IMR-90 (cell line): ENCODE measurements around the gene MAPK11. TPM values are rescaled to one million over a fixed set of nuclear protein-coding genes. Genes with fewer than 3 reads are reported as not detected.

Source experiments
- ATAC-seq: fragments of 200-7000 bp; cut with Tn5 transposase; 2 replicates; pipeline ENCODE4 v1.9.1; 2020; ENCODE audit warnings: low read depth, mild to moderate bottlenecking, moderate library complexity
- BruUV-seq: library from RNA; stranded (reverse); fragments of 400-500 nt; replicated peaks from 2 replicates; lab custom pipeline; 2021; lab: Mats Ljungman, UMichigan
- CTCF ChIA-PET: fragments of 300-600 bp; formaldehyde crosslinking; extraction: SDS; loops from one replicate; lab custom pipeline; 2021; ENCODE audit warnings: antibody characterized with exemption; lab: Yijun Ruan, JAX
- POLR2A ChIA-PET: fragments of 300-600 bp; sonication (Branson Sonifier 250); formaldehyde crosslinking; loops from one replicate; lab custom pipeline; 2022; ENCODE audit warnings: antibody characterized with exemption; ENCODE audit not compliant: unreplicated experiment; lab: Charles Lee
- DNase-seq: peaks from one replicate; pipeline ENCODE4 v3.0.0; 2013
- H2AFZ ChIP-seq: replicated peaks from 2 replicates; pipeline ENCODE3; 2013; ENCODE audit warnings: low read length, mild to moderate bottlenecking; ENCODE audit not compliant: poor library complexity
- H2AK5ac ChIP-seq: 2 replicates; pipeline ENCODE4 v1.6.1; 2013; ENCODE audit warnings: low read depth, low read length, inconsistent platforms
- H2AK9ac ChIP-seq: replicated peaks from 2 replicates; pipeline ENCODE3; 2013; ENCODE audit warnings: mild to moderate bottlenecking, low read depth, low read length, moderate library complexity; ENCODE audit not compliant: poor library complexity
- H2BK120ac ChIP-seq: 2 replicates; pipeline ENCODE4 v1.6.1; 2013; ENCODE audit warnings: low read depth, low read length, inconsistent platforms
- H2BK15ac ChIP-seq: 3 replicates; pipeline ENCODE4 v1.6.1; 2013; ENCODE audit warnings: low read depth, low read length, inconsistent platforms
- H2BK20ac ChIP-seq: 2 replicates; pipeline ENCODE4 v1.6.1; 2013; ENCODE audit warnings: low read depth, mild to moderate bottlenecking, inconsistent platforms, low read length, moderate library complexity
- H2BK5ac ChIP-seq: 2 replicates; pipeline ENCODE4 v1.6.1; 2013; ENCODE audit warnings: mild to moderate bottlenecking, low read depth, low read length, inconsistent platforms; ENCODE audit not compliant: poor library complexity, severe bottlenecking
- H3K14ac ChIP-seq: replicated peaks from 2 replicates; pipeline ENCODE4 v1.6.1; 2013; ENCODE audit warnings: low read depth, low read length, inconsistent platforms
- H3K18ac ChIP-seq: 2 replicates; pipeline ENCODE4 v1.6.1; 2013; ENCODE audit warnings: low read depth, low read length, control low read depth
- H3K23ac ChIP-seq: 2 replicates; pipeline ENCODE4 v1.6.1; 2013; ENCODE audit warnings: low read depth, low read length, inconsistent platforms
- H3K27ac ChIP-seq: 2 replicates; pipeline ENCODE4 v1.5.1; 2013; ENCODE audit warnings: mild to moderate bottlenecking, control low read depth, low read length; ENCODE audit not compliant: insufficient read depth
- H3K27me3 ChIP-seq: 2 replicates; pipeline ENCODE4 v1.6.1; 2013; ENCODE audit warnings: low read length; ENCODE audit not compliant: control insufficient read depth, insufficient read depth
- H3K36me3 ChIP-seq: 2 replicates; pipeline ENCODE4 v1.6.1; 2013; ENCODE audit warnings: low read length, mixed read lengths; ENCODE audit not compliant: control insufficient read depth, insufficient read depth
- H3K4ac ChIP-seq: 2 replicates; pipeline ENCODE4 v1.6.1; 2013; ENCODE audit warnings: low read depth, low read length, inconsistent platforms
- H3K4me1 ChIP-seq: 2 replicates; pipeline ENCODE4 v1.6.1; 2013; ENCODE audit warnings: low read length, mixed read lengths; ENCODE audit not compliant: control insufficient read depth, insufficient read depth
- H3K4me2 ChIP-seq: 2 replicates; pipeline ENCODE4 v1.6.1; 2013; ENCODE audit warnings: low read depth, mild to moderate bottlenecking, control low read depth, low read length, moderate library complexity
- H3K4me3 ChIP-seq: 2 replicates; pipeline ENCODE4 v1.5.1; 2013; ENCODE audit warnings: low read depth, mild to moderate bottlenecking, control low read depth, low read length, moderate library complexity; ENCODE audit not compliant: insufficient read depth
- H3K56ac ChIP-seq: 2 replicates; pipeline ENCODE4 v1.6.1; 2013; ENCODE audit warnings: low read length, inconsistent platforms; ENCODE audit not compliant: insufficient read depth; ENCODE audit errors: extremely low read depth
- H3K79me1 ChIP-seq, 2 experiments: 2 replicates each; pipeline ENCODE4 v1.6.1; 2013; ENCODE audit warnings: low read length in 2 of 2, inconsistent platforms in 1 of 2, low read depth in 1 of 2
- H3K9ac ChIP-seq: 2 replicates; pipeline ENCODE4 v1.6.1; 2013; ENCODE audit warnings: low read depth, low read length, control low read depth
- H3K9me1 ChIP-seq: 2 replicates; pipeline ENCODE4 v1.6.1; 2013; ENCODE audit warnings: low read length, inconsistent platforms; ENCODE audit not compliant: insufficient read depth
- H3K9me3 ChIP-seq: 2 replicates; pipeline ENCODE4 v1.6.1; 2013; ENCODE audit warnings: low read length; ENCODE audit not compliant: control insufficient read depth, insufficient read depth
- H4K20me1 ChIP-seq: 2 replicates; pipeline ENCODE4 v1.6.1; 2013; ENCODE audit warnings: low read length, inconsistent platforms; ENCODE audit not compliant: insufficient read depth
- H4K5ac ChIP-seq: 2 replicates; pipeline ENCODE4 v1.6.1; 2013; ENCODE audit warnings: mild to moderate bottlenecking, low read depth, low read length, control low read depth
- H4K8ac ChIP-seq, 2 experiments: 2 replicates each; pipeline ENCODE4 v1.6.1; 2013; ENCODE audit warnings: low read depth in 2 of 2, low read length in 2 of 2, control low read depth in 1 of 2, inconsistent platforms in 1 of 2
- H4K91ac ChIP-seq: 2 replicates; pipeline ENCODE4 v1.6.1; 2013; ENCODE audit warnings: low read depth, low read length, inconsistent platforms; ENCODE audit not compliant: insufficient read depth
- CEBPB ChIP-seq: IDR thresholded peaks from 2 replicates; pipeline ENCODE4 v1.6.1; 2012; ENCODE audit warnings: low read depth, low read length, improper control_type of control experiment
- CHD1 ChIP-seq: IDR thresholded peaks from 2 replicates; pipeline ENCODE4 v1.6.1; 2012; ENCODE audit warnings: low read depth, low read length, improper control_type of control experiment
- FOS ChIP-seq: fragments of 150-350 bp; IDR thresholded peaks from 2 replicates; pipeline ENCODE4 v1.6.1; 2016; ENCODE audit warnings: low read depth, low read length
- MAFK ChIP-seq: IDR thresholded peaks from 2 replicates; pipeline ENCODE4 v1.6.1; 2012; ENCODE audit warnings: low read depth, low read length, improper control_type of control experiment
- MXI1 ChIP-seq: IDR thresholded peaks from 2 replicates; pipeline ENCODE4 v1.6.1; 2012; ENCODE audit warnings: low read depth, mild to moderate bottlenecking, low read length, moderate library complexity, borderline replicate concordance
- NFE2L2 ChIP-seq: fragments of 150-350 bp; IDR thresholded peaks from 2 replicates; pipeline ENCODE4 v1.6.1; 2016; ENCODE audit warnings: low read depth, mild to moderate bottlenecking, low read length
- POLR2A ChIP-seq: IDR thresholded peaks from 2 replicates; pipeline ENCODE4 v1.6.1; 2012; ENCODE audit warnings: mild to moderate bottlenecking, low read depth, low read length
- RAD21 ChIP-seq: IDR thresholded peaks from 2 replicates; pipeline ENCODE4 v1.6.1; 2012; ENCODE audit warnings: low read length, improper control_type of control experiment
- RCOR1 ChIP-seq: IDR thresholded peaks from 2 replicates; pipeline ENCODE4 v1.6.1; 2012; ENCODE audit warnings: mild to moderate bottlenecking, low read length, improper control_type of control experiment; ENCODE audit not compliant: insufficient replicate concordance
- SMC3 ChIP-seq: fragments of 150-350 bp; IDR thresholded peaks from 2 replicates; pipeline ENCODE4 v1.6.1; 2016; ENCODE audit warnings: low read depth, mild to moderate bottlenecking, antibody characterized with exemption, low read length, moderate library complexity
- WGBS, 2 experiments: methylation state at CpG; one replicate each; pipeline versions ENCODE4 v1.1.5 to v1.1.7; 2013; ENCODE audit warnings: missing lambda C conversion rate in 2 of 2; ENCODE audit not compliant: insufficient read length in 1 of 2; ENCODE audit errors: extremely low coverage in 2 of 2; 5-methylcytosine and 5-hydroxymethylcytosine counted together
- dilution Hi-C: fragments of 300-500 bp; cut with HindIII; formaldehyde crosslinking; loops from one replicate; pipeline ENCODE4 v1.14.3; 2018; ENCODE audit warnings: low sequenced_read_pairs; ENCODE audit not compliant: unreplicated experiment
- in situ Hi-C: fragments of 300-500 bp; cut with MboI; formaldehyde crosslinking; loops from 3 replicates; pipeline ENCODE4 v1.14.3; 2019; ENCODE audit warnings: low sequenced_read_pairs, inconsistent platforms, mixed read lengths
- intact Hi-C: fragments of 100-400 bp; cut with micrococcal nuclease; formaldehyde crosslinking; loops from 2 replicates; pipeline ENCODE4 v1.10.0; 2022
- polyA plus RNA-seq, 3 experiments: library from polyadenylated mRNA; depleted of rRNA; stranded (reverse); fragments of >200 nt; gene quantifications; 2 replicates each; pipeline ENCODE4 v1.2.3, GENCODE V29; 2012; ENCODE audit warnings: low replicate concordance in 1 of 3
- total RNA-seq: library from RNA; depleted of rRNA; stranded (reverse); fragments of >200 nt; gene quantifications from 2 replicates; pipeline ENCODE4 v1.2.3, GENCODE V29; 2012
- TF ChIP-seq, protein P1 (sequence below): conservative IDR thresholded peaks from 2 replicates; pipeline ENCODE4 v1.5.1; 2012; ENCODE audit warnings: mild to moderate bottlenecking, low read depth, low read length, improper control_type of control experiment

The MAPK11 gene
- total and polyA plus RNA-seq, 2 of the 4 experiments (the other 2 are of a cell fraction), result 8.1 to 14.4 TPM

DNA sequence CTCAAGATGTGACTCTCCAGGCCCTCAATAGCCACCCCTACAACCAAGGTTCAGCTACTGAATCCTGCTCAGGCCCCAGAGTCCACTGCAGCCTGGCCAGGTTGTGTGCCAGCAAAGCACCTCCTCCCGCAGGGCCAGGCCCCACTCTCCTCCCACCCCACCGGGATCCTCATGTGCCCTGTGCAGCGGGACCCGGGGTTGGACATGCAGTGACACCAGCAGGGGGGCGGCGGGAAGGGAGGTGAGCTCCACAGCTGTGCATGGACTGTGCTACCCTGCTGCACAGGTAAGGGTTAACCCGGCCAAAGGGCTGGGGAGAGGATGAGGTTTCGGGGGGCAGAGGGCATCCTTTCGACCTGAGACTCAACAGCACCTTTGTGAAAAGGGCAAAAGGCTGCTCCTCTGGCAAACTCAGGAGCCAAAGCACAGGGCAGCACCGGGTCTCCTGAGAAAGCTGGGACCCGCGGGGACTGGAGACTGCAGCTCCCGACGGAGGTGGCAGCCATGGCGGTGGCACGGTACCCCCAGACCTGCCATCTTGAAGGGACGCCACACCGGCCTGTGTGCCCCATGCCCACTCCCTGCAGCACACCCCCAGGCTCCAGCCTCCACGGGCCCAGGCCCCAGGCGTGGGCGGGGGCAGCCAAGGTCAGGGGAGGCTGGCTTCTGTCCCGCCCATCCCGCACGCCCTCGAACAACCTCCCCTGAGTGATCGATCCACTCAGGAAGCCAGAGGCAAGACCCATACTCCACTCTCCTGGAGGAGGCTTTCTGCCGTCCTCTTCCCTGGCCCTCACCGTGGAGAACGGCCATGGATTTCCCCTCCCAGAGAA, 26.7 kb upstream of the MAPK11 start (continued):
- TF ChIP-seq CHD1, result no peak
- TF ChIP-seq RAD21, result no peak

- intact Hi-C loops, result loop anchor here (5.0 kb wide), 1 partner anchor 33 kb away; the partner anchor contains the start of gene DENND6B
- Histone ChIP-seq H3K4me1 (peaks cover 39% of the 10 kb centered on the region), H3K27me3 (no peaks in the 10 kb centered on the region), H3K4me3 (no peak overlapping the region), H3K36me3 (peaks cover 21% of the 10 kb centered on the region), H2AK5ac (peak overlapping the region; percentile 91), H3K9me1 (peaks cover 3% of the 10 kb centered on the region), H3K4ac (peak overlapping the region; percentile 96), H3K23ac (peak overlapping the region; percentile 63; the same call in 1 of the 2 replicates), H4K91ac (peak overlapping the region; percentile 70), H2AK9ac (peak overlapping the region; percentile 94), H3K9me3 (no peaks in the 10 kb centered on the region), H4K20me1 (peaks cover 90% of the 10 kb centered on the region), H2AFZ (peak overlapping the region; percentile 65), H3K79me1 (peaks cover 8 to 65% of the 10 kb centered on the region in 2 experiments; a peak in 3 of 4 replicates), H3K14ac (no peak overlapping the region), H3K27ac (peak overlapping the region; percentile 100), H3K9ac (peak overlapping the region; percentile 64; the same call in 1 of the 2 replicates), H2BK15ac (peak overlapping the region; percentile 35; the same call in 1 of the 3 replicates), H4K8ac (peak overlapping the region; percentile 86 to 88), H3K4me2 (no peak overlapping the region), H3K56ac (0 out of 2 replicates have a peak overlapping the region, but pooled peaks have one; percentile 3), H2BK20ac (no peak overlapping the region; the same call in 1 of the 2 replicates), H4K5ac (no peak overlapping the region), H2BK5ac (peak overlapping the region; percentile 99), H3K18ac (no peak overlapping the region), H2BK120ac (peak overlapping the region; percentile 92)
- ChIA-PET CTCF (interaction anchor here (1.5 kb wide), 1 partner anchor 32 kb away, joined by 4 read pairs; the partner anchor contains the start of gene DENND6B), POLR2A (interaction anchor here (1.0 kb wide), 1 partner anchor 11 kb away, joined by 6 read pairs; no protein-coding TSS in a partner anchor)
- ATAC-seq (peak; percentile 1; the same call in 1 of the 2 replicates), DNase-seq (no peak)
- no peak for TF ChIP-seq RCOR1
- TF ChIP-seq MXI1, result no peak
- TF ChIP-seq, protein P1, sequence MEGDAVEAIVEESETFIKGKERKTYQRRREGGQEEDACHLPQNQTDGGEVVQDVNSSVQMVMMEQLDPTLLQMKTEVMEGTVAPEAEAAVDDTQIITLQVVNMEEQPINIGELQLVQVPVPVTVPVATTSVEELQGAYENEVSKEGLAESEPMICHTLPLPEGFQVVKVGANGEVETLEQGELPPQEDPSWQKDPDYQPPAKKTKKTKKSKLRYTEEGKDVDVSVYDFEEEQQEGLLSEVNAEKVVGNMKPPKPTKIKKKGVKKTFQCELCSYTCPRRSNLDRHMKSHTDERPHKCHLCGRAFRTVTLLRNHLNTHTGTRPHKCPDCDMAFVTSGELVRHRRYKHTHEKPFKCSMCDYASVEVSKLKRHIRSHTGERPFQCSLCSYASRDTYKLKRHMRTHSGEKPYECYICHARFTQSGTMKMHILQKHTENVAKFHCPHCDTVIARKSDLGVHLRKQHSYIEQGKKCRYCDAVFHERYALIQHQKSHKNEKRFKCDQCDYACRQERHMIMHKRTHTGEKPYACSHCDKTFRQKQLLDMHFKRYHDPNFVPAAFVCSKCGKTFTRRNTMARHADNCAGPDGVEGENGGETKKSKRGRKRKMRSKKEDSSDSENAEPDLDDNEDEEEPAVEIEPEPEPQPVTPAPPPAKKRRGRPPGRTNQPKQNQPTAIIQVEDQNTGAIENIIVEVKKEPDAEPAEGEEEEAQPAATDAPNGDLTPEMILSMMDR, result no peak
- TF ChIP-seq RAD21, result no peak
- TF ChIP-seq MAFK, result no peak
- TF ChIP-seq POLR2A, result no peak
- TF ChIP-seq NFE2L2, result no peak
- TF ChIP-seq CEBPB, result no peak
- TF ChIP-seq FOS, result no peak
- TF ChIP-seq CHD1, result no peak
- no peak for TF ChIP-seq SMC3
- dilution Hi-C loops, result no loop called here
- in situ Hi-C loops, result no loop called here
- WGBS, 2 experiments, result no CpG with 5 or more reads among the region's 5 CpGs
- BruUV-seq, result no TSS peak
These were observed 24.1 kb upstream of the MAPK11 start for GRCh38 chr22:50294319-50294656.
